ENCODE results near the gene PLXNA4.

The PLXNA4 gene

DNA sequence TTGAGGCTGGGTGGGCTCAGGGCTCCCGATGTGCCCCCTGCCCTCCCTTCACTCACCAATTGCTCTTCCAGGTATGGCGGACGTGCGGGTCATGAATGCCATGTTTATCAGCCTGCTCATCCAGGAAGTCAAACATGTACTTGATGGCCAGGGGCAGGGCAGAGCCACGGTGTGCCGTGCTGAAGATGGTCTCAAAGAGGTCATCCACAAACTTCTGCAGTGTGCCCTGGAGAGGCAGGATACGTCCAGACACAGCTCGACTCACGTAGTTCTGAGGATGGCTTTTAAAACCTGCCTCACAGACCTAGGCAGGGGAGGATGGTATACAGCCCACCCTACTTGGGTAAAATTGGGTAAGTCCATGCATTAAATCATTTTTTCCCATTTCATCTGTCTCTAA is 431.2 kb downstream of the PLXNA4 start:
- peaks cover 0 to 5% of the 10 kb centered on the region in 2 donors for H3K27me3 Mint-ChIP-seq
- no peaks in the 10 kb centered on the region for H3K9me3 Mint-ChIP-seq
- ATAC-seq (replicated peaks), result no peak
- no peaks in the 10 kb centered on the region for H3K36me3 Mint-ChIP-seq
- H3K27ac Mint-ChIP-seq, result no peak overlapping the region
- H3K4me3 Mint-ChIP-seq, result no peak overlapping the region
- no peaks in the 10 kb centered on the region for H3K4me1 Mint-ChIP-seq
- no peak for DNase-seq

DNA sequence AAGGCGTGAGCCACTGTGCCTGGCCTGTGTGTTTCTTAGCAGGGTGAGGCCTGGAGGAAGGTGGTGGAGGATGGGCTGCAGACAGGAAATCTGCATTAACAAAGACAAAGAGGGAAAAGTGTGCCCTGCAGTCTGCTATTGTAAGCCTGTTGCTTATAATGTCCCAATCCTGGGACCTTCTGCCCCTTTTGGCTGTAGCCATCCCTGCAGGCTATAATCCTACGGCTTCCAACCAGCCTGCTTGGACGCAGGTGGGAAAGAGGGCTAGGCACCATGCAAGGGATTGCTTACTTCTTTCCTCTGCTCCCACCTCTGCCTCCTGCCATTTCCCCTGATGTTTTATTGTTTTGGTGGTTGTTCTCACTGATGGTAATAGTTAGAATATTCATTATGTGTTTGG is 434.3 kb downstream of the PLXNA4 start:
- no peak for DNase-seq
- H3K27ac Mint-ChIP-seq, result no peak overlapping the region
- H3K4me1 Mint-ChIP-seq, result no peaks in the 10 kb centered on the region
- H3K4me3 Mint-ChIP-seq, result no peak overlapping the region
- H3K9me3 Mint-ChIP-seq, result no peaks in the 10 kb centered on the region
- H3K36me3 Mint-ChIP-seq, result no peaks in the 10 kb centered on the region
- peaks cover 0 to 4% of the 10 kb centered on the region in 2 donors for H3K27me3 Mint-ChIP-seq
- no peak for ATAC-seq (replicated peaks)

DNA sequence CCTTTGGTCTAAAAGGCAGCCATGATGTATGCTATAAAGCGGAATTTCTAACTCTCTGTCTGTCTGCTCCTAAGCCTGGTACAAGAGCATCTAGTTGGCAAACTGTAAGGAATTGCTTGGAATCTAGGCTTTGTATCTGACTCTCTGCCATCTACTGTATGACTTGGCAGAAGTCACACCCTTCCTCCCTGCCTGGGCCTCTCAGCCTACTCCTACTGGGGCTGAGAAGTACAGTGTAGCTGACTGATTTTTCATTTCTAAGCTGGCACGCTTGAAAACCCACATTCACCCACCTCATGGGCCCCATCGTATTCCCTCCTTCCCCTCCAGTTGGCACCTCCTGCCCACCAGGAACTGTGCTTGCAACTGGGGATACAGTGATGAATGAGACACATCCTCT is 435.2 kb downstream of the PLXNA4 start:
- Mint-ChIP-seq H3K27me3 (peaks cover 0 to 4% of the 10 kb centered on the region in 2 donors), H3K4me3 (no peak overlapping the region), H3K9me3 (no peaks in the 10 kb centered on the region), H3K4me1 (no peaks in the 10 kb centered on the region), H3K27ac (no peak overlapping the region), H3K36me3 (no peaks in the 10 kb centered on the region)
- DNase-seq (no peak), ATAC-seq (replicated peaks) (no peak)

DNA sequence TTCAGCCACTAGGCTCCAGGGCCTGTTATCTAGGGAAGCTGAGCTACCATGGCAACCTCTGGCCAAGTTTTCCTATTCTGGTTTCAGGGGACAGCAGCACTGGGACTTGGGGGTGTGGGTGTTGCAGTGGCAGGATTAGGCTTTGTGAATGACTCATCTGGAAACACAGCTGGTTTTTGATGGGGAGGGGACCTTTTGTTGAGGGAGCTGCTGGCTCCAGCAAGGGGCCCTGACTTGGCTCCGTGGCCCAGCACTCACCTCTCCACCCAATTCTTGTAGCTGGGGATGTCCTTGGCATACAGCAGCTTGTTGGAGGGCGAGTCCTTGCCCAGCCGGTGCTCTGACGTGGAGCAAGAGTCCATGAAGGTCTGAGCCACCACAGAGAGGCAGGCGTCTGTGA is 435.9 kb downstream of the PLXNA4 start:
- DNase-seq (no peak), ATAC-seq (replicated peaks) (no peak)
- Mint-ChIP-seq H3K4me3 (no peak overlapping the region), H3K9me3 (no peaks in the 10 kb centered on the region), H3K27me3 (peaks cover 0 to 4% of the 10 kb centered on the region in 2 donors), H3K4me1 (no peaks in the 10 kb centered on the region), H3K27ac (no peak overlapping the region), H3K36me3 (no peaks in the 10 kb centered on the region)

DNA sequence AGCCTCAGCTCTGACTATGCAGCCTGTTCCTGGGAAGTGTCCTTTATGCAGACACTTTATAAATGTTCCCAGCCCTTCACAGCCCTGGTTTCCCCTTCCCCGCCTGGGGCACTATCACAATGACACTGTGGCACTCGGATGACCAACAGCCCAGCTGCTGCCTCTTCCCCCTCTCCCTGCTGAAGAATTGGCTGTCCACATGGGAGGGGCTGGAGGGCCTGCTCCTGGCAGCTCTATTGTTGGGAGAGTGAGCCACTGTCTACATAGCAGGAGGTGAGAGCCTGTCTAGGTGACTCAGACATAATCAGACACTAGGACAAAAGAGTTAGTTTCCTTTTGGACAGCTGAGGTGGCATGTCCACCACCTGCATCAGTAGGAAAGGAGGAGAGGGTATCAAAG is 437.5 kb downstream of the PLXNA4 start:
- no peak overlapping the region for H3K27ac Mint-ChIP-seq
- DNase-seq, result no peak
- H3K27me3 Mint-ChIP-seq, result peaks cover 0 to 4% of the 10 kb centered on the region in 2 donors
- H3K36me3 Mint-ChIP-seq, result no peaks in the 10 kb centered on the region
- no peaks in the 10 kb centered on the region for H3K4me1 Mint-ChIP-seq
- H3K4me3 Mint-ChIP-seq, result no peak overlapping the region
- no peak for ATAC-seq (replicated peaks)
- no peaks in the 10 kb centered on the region for H3K9me3 Mint-ChIP-seq

DNA sequence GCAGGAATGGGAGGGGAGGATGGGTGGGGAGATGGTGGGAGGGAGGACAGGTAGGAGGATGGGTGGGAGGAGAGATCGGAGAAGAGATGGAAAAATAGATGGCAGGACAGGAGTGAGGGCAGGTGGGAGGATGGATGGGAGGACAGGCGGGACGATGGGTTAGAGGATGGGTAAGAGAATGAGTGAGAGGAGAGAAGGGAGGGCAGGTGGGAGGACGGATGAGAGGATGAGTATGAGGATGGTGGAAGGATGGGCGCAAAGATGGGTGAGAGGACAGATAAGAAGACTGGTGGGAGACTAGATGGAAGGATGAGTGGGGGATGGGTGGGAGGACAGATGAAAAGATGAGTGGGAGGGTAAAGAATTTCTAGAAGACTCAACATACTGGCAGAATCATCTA is 438.6 kb downstream of the PLXNA4 start:
- DNase-seq (no peak), ATAC-seq (replicated peaks) (no peak)
- H3K27ac Mint-ChIP-seq, result no peak overlapping the region
- peaks cover 0 to 4% of the 10 kb centered on the region in 2 donors for H3K27me3 Mint-ChIP-seq
- H3K9me3 Mint-ChIP-seq, result no peaks in the 10 kb centered on the region
- H3K36me3 Mint-ChIP-seq, result no peaks in the 10 kb centered on the region
- no peaks in the 10 kb centered on the region for H3K4me1 Mint-ChIP-seq
- no peak overlapping the region for H3K4me3 Mint-ChIP-seq

DNA sequence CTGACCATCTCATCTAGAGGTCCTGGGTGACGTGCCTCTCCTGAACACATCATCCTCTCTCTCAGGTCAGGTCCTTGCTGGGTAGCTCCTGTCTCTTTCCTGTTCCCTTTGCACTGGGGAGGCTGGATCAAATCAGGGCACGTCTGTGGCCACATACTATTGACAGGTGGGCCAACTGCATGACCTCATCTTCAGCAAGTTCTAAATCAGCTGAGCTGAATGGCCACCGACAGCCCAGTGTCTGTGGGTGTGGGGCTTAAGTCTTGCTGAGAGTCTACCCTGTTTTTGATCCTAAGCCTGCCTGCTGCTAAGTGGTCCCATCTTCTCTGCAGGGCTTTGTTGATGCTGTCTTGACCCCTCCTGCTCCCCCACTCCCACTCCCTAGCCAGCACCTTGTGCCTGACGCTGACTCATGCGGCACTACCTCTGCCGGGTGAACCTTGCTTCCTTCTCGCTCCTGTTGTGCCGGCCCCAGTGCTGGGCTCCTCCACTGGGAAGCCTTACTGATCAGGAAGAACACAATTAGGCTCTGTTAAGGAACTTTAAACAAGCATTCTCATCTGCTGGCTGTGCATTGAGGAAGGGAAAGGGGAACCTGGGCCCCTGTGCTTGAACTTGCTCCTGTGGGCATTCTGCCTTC is 440.4 kb downstream of the PLXNA4 start:
- no peak for DNase-seq
- Mint-ChIP-seq H3K36me3 (no peaks in the 10 kb centered on the region), H3K9me3 (no peaks in the 10 kb centered on the region), H3K4me3 (no peak overlapping the region), H3K27ac (no peak overlapping the region), H3K27me3 (peaks cover 0 to 4% of the 10 kb centered on the region in 2 donors), H3K4me1 (no peaks in the 10 kb centered on the region)
- ATAC-seq (replicated peaks), result no peak

DNA sequence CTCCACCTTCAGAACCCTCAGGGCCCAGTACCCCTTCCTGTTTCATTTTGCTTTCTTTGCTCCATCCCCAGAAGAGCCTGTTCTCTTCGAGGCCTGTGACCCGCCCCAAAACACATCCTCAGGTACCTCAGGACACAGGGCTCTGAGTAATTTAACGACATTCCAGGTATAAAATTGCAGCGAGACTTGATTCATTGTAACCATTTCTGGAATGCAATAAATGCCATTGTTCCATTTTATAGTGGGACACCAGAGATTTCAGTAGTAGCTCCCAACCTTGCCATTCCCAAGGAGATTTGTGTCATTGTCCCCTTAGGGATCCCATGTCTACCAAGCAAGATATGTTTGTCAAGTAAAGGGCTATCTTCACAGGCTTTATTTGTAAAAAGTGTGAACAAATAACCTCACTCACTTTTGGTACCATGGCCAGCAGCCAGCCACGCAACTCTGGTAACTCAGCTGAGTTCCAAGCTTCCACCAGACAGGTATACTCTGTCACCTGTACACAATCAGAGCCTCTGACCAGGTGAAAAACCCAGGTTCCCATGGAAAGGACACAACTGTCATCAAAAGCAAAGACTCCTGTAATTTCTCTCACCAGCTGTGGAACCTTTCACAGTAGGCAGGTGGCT is 441.3 kb downstream of the PLXNA4 start:
- no peaks in the 10 kb centered on the region for H3K36me3 Mint-ChIP-seq

DNA sequence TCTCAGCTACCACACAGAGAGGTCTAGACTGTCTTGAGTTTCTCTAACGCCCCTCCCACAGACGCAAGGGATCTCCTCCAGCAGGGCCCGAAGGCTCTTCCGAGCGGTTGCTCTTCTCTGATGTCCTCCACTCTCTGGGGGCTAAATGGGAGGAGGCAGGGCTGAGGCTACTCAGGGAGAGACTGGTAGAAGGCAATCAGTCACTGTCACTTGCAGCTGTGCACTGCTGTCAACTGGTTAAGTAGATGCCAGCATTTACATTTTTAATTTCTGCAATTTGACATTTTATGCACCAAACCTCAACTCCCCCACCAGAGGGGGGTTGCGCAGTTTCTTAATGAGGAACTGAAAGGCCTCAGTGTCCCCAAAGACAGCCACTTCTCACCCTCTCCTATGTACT is 442.8 kb downstream of the PLXNA4 start:
- no peak overlapping the region for H3K4me3 Mint-ChIP-seq

More for the DNA sequence above, 441.3 kb downstream of the PLXNA4 start:
- DNase-seq, result no peak
- Mint-ChIP-seq H3K4me3 (no peak overlapping the region), H3K27ac (no peak overlapping the region), H3K4me1 (no peaks in the 10 kb centered on the region), H3K27me3 (peaks cover 0 to 4% of the 10 kb centered on the region in 2 donors), H3K9me3 (no peaks in the 10 kb centered on the region)
- ATAC-seq (replicated peaks), result no peak

DNA sequence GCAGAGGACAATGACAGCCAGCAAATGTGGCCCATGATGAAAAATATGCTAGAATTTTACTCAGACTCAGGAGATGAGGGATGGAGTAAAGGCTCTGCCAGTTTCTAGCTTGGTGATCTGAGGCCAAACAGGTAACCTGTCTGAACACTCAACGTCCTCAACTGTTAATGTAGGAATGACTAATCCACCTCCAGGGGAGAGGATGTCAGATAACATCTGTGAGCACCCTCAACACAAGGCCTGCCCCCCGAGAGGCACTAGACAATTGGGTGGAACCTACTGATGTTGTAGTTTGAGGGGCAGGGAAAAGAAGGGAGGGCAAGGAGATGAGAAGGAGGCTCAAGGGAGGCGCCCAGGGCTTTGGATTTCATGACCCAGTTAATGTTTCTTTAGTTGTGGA is 445.1 kb downstream of the PLXNA4 start:
- DNase-seq (no peak), ATAC-seq (replicated peaks) (no peak)
- peaks cover 0 to 6% of the 10 kb centered on the region in 2 donors for H3K27me3 Mint-ChIP-seq
- peaks cover 0 to 5% of the 10 kb centered on the region in 2 donors for H3K9me3 Mint-ChIP-seq
- H3K4me1 Mint-ChIP-seq, result no peaks in the 10 kb centered on the region
- H3K4me3 Mint-ChIP-seq, result no peak overlapping the region
- H3K36me3 Mint-ChIP-seq, result no peaks in the 10 kb centered on the region
- no peak overlapping the region for H3K27ac Mint-ChIP-seq

More for the DNA sequence above, 442.8 kb downstream of the PLXNA4 start:
- H3K9me3 Mint-ChIP-seq, result no peaks in the 10 kb centered on the region
- DNase-seq (no peak), ATAC-seq (replicated peaks) (no peak)
- no peak overlapping the region for H3K27ac Mint-ChIP-seq
- H3K36me3 Mint-ChIP-seq, result no peaks in the 10 kb centered on the region
- peaks cover 0 to 4% of the 10 kb centered on the region in 2 donors for H3K27me3 Mint-ChIP-seq
- no peaks in the 10 kb centered on the region for H3K4me1 Mint-ChIP-seq

DNA sequence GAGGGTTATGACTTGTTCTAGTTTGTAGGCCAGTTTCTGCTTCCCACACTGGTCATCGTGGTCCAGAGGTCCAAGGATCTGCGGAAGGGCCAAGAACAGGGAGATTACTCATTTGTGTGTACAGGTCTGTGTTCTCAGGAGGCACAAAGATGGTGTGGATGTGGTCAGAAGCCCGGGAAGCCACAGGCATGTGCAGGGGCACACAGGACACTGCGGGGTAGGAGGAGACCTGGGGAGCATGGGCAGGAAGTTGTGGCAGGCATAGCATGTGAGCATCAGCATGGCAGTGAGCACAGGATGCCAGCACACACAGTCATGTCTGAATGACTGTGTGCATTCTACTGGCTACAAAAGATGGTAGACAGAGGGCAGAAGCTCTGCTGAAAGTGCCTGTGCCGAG is 445.8 kb downstream of the PLXNA4 start:
- Mint-ChIP-seq H3K27me3 (peaks cover 0 to 8% of the 10 kb centered on the region in 2 donors), H3K4me3 (no peak overlapping the region), H3K36me3 (no peaks in the 10 kb centered on the region), H3K4me1 (no peaks in the 10 kb centered on the region), H3K27ac (no peak overlapping the region), H3K9me3 (peaks cover 0 to 5% of the 10 kb centered on the region in 2 donors)
- DNase-seq (no peak), ATAC-seq (replicated peaks) (no peak)

DNA sequence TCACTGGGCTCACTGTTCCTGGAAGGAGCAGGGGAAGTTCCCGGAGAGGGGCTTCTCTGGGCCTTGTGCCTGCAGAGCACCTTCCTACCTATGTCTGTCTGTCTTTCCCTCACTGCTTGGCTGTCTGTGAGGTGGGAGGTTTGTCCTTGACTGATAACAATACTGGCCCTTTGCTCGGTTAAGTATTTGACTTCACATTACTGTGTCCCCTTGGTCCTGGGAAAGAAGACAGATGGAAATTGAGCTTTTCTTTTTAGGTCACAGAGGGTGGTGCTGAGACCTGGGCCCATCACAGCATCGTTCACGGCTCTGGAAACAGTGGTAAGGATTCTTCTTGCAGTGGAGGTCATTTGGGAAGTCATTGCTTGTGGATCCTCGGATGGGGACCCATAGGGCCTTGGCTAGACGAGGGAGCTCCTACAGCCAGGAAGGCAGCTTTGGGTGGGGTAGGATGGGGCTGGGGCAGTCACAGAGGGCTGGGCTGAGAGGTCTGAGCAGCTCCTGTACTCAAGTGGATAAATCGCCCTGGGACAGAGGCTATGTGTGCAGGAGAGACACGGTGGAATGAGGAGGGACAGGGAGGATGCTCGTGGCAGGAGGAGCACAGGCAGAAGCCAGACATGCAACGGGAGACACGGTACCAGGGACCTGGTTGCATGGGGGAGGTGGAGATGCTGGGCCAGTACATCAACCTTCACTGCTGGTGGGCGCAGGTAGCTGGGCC is 450.2 kb downstream of the PLXNA4 start:
- Mint-ChIP-seq H3K4me1 (no peaks in the 10 kb centered on the region), H3K36me3 (no peaks in the 10 kb centered on the region), H3K27ac (no peak overlapping the region), H3K4me3 (no peak overlapping the region), H3K9me3 (peaks cover 0 to 5% of the 10 kb centered on the region in 2 donors), H3K27me3 (peaks cover 0 to 8% of the 10 kb centered on the region in 2 donors)
- DNase-seq (no peak), ATAC-seq (replicated peaks) (no peak)

DNA sequence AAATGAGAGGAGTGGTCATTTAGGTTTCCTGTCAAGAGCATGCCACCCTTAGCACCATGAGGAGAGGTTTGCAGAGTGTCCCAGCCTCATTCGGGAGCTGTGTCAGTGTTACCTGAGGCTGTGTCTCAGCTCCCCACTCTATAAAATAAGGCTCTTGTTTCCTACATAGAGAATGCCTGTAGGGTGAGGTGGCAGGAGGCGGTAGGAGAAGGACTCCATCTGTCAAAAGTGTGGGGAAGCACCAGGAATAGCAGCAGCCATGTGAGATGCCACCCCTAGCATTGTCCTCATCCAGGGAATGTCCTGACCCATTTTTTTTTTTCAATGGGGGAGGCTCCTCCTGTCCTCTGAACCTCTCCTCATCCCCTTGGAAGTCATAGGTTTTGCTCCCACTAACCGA is 451.2 kb downstream of the PLXNA4 start:
- ATAC-seq (replicated peaks) (no peak), DNase-seq (no peak)
- H3K36me3 Mint-ChIP-seq, result no peaks in the 10 kb centered on the region
- H3K27ac Mint-ChIP-seq, result no peak overlapping the region
- H3K4me3 Mint-ChIP-seq, result no peak overlapping the region
- no peaks in the 10 kb centered on the region for H3K4me1 Mint-ChIP-seq
- peaks cover 0 to 8% of the 10 kb centered on the region in 2 donors for H3K27me3 Mint-ChIP-seq
- H3K9me3 Mint-ChIP-seq, result peaks cover 0 to 5% of the 10 kb centered on the region in 2 donors

DNA sequence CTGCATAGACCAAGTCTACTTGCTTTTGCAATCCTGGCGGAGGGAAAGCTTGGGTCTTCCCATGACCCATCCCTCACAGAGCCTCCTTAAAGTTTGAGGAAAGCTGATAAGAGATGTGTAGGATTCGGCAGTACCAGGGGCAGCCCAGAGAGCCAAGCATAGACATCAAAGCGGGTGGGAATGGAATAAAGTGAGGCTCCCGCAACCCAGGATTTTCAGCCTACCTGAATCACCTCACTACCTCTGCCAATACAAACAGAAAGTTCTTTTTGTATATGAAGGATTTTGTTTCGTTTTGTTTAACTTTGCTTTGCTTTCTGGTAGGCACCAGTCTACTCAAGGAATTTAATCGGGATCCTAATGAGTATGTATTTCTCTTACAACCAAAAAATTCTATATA is 451.7 kb downstream of the PLXNA4 start:
- H3K27ac Mint-ChIP-seq, result no peak overlapping the region
- H3K27me3 Mint-ChIP-seq, result peaks cover 0 to 8% of the 10 kb centered on the region in 2 donors

DNA sequence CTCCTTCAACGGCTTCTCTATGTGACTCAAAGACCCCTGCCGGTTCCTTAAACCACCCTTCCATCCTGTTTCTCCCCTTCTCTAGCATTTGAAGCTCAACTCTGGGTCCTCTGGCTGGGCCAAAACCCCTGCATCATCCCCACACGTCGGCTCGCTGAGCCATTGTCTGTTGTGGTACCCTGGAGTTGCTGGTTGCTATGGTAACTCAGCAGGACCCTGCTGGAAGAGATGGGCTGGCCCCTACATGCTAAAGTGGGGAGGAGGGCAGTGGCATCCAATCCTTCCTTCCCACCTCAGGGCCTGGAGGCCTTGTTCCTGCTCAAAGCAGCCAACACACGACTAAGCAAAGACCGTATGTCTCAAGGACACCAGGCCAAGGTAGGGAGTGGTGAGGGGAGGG is 452.5 kb downstream of the PLXNA4 start:
- peaks cover 0 to 8% of the 10 kb centered on the region in 2 donors for H3K27me3 Mint-ChIP-seq
- ATAC-seq (replicated peaks) (no peak), DNase-seq (no peak)
- no peaks in the 10 kb centered on the region for H3K36me3 Mint-ChIP-seq
- H3K4me3 Mint-ChIP-seq, result no peak overlapping the region
- no peak overlapping the region for H3K27ac Mint-ChIP-seq
- no peaks in the 10 kb centered on the region for H3K4me1 Mint-ChIP-seq
- peaks cover 0 to 5% of the 10 kb centered on the region in 2 donors for H3K9me3 Mint-ChIP-seq

More for the DNA sequence above, 451.7 kb downstream of the PLXNA4 start:
- Mint-ChIP-seq H3K4me1 (no peaks in the 10 kb centered on the region), H3K4me3 (no peak overlapping the region), H3K36me3 (no peaks in the 10 kb centered on the region), H3K9me3 (peaks cover 0 to 5% of the 10 kb centered on the region in 2 donors)
- no peak for ATAC-seq (replicated peaks)
- no peak for DNase-seq

Measured in stimulated activated naive B cell treated with anti-CD40 and anti-IgM and Interleukin-4, amounts not matched to agents 10 μg/mL and 1 μg/mL and 100 μg/mL, for 72 hours (primary cell).